Naive thymus-derived CD4-positive, alpha-beta T cell (primary cell): ENCODE data around the gene PAK6. TPM values are rescaled to one million over a fixed set of nuclear protein-coding genes. Genes with fewer than 3 reads are reported as not detected.

Source experiments
- ATAC-seq: fragments of 150-1000 bp; cut with Tn5 transposase; 2 replicates; pipeline ENCODE4 v1.10.0; 2021; ENCODE audit warnings: mild to moderate bottlenecking, moderate library complexity
- CTCF ChIA-PET: fragments of 350-600 bp; sonication (Branson Sonifier 250); formaldehyde crosslinking; loops from one replicate; lab custom pipeline; 2021; ENCODE audit warnings: antibody characterized with exemption; lab: Charles Lee
- POLR2A ChIA-PET: fragments of 350-600 bp; sonication (Branson Sonifier 250); formaldehyde crosslinking; loops from one replicate; lab custom pipeline; 2021; ENCODE audit warnings: antibody characterized with exemption, inconsistent platforms; lab: Charles Lee
- DNase-seq, 9 donors: peaks; one replicate each; pipeline versions ENCODE4 v3.0.0 to v3.0.0-alpha.2; 2020 to 2022; ENCODE audit warnings: mixed read lengths in 1 of 9
- H3K27ac ChIP-seq: one replicate; pipeline ENCODE4 v1.7.0; 2013; ENCODE audit warnings: mild to moderate bottlenecking, low read depth, low read length, moderate library complexity
- H3K27me3 ChIP-seq, 2 donors: one replicate each; pipeline ENCODE4 v1.7.0; 2013; ENCODE audit warnings: low read length in 2 of 2, mild to moderate bottlenecking in 2 of 2, moderate library complexity in 2 of 2; ENCODE audit not compliant: control insufficient read depth in 2 of 2, insufficient read depth in 2 of 2
- H3K36me3 ChIP-seq, 3 experiments: 1 replicate in 2 of 3; 2 replicates in 1 of 3; pipeline ENCODE4 v1.7.0; 2013; ENCODE audit warnings: low read length in 3 of 3, mild to moderate bottlenecking in 3 of 3, moderate library complexity in 1 of 3; ENCODE audit not compliant: insufficient read depth in 3 of 3, control insufficient read depth in 2 of 3
- H3K4me1 ChIP-seq, 2 donors: one replicate each; pipeline ENCODE4 v1.7.0; 2013; ENCODE audit warnings: low read length in 2 of 2, mild to moderate bottlenecking in 2 of 2, moderate library complexity in 1 of 2; ENCODE audit not compliant: control insufficient read depth in 2 of 2, insufficient read depth in 2 of 2
- H3K4me3 ChIP-seq: 2 replicates; pipeline ENCODE4 v1.7.0; 2013; ENCODE audit warnings: mild to moderate bottlenecking, low read length
- H3K9me3 ChIP-seq, 3 experiments: 1 replicate in 2 of 3; 2 replicates in 1 of 3; pipeline ENCODE4 v1.7.0; 2013; ENCODE audit warnings: low read length in 3 of 3; ENCODE audit not compliant: control insufficient read depth in 2 of 3
- H3K27ac Mint-ChIP-seq, 9 donors: one replicate each; pipeline ENCODE4 v1.8.0; 2020 to 2022; ENCODE audit warnings: mixed read lengths in 9 of 9, mild to moderate bottlenecking in 8 of 9, moderate library complexity in 5 of 9, inconsistent platforms in 2 of 9
- H3K27me3 Mint-ChIP-seq, 5 donors: one replicate each; pipeline ENCODE4 v1.8.0; 2021 to 2022; ENCODE audit warnings: mixed read lengths in 5 of 5, mild to moderate bottlenecking in 1 of 5
- H3K36me3 Mint-ChIP-seq, 5 donors: one replicate each; pipeline ENCODE4 v1.8.0; 2020 to 2022; ENCODE audit warnings: mixed read lengths in 5 of 5, mild to moderate bottlenecking in 3 of 5, inconsistent platforms in 1 of 5
- H3K4me1 Mint-ChIP-seq, 7 donors: one replicate each; pipeline ENCODE4 v1.8.0; 2020 to 2022; ENCODE audit warnings: mixed read lengths in 7 of 7, mild to moderate bottlenecking in 3 of 7, inconsistent platforms in 1 of 7
- H3K4me3 Mint-ChIP-seq, 10 donors: one replicate each; pipeline ENCODE4 v1.8.0; 2020 to 2022; ENCODE audit warnings: mild to moderate bottlenecking in 10 of 10, mixed read lengths in 10 of 10, moderate library complexity in 6 of 10, inconsistent platforms in 2 of 10
- H3K9me3 Mint-ChIP-seq, 11 donors: one replicate each; pipeline ENCODE4 v1.8.0; 2020 to 2022; ENCODE audit warnings: mixed read lengths in 11 of 11, mild to moderate bottlenecking in 4 of 11, inconsistent platforms in 1 of 11, moderate library complexity in 1 of 11
- intact Hi-C, 2 donors: fragments of 100-400 bp; cut with micrococcal nuclease; formaldehyde crosslinking; loops; one replicate each; pipeline ENCODE4 v1.15.1; 2023
- polyA plus RNA-seq, 2 donors: library from polyadenylated mRNA; unstranded; fragments of 300-500 nt; fragmentation: Illumina TruSeq; gene quantifications; one replicate each; pipeline ENCODE4 v1.2.3, GENCODE V29; 2021
- total RNA-seq, 6 experiments: library from RNA in 5 of 6; stranded (reverse) in 5 of 6; gene quantifications; 1 replicate in 5 of 6; 2 replicates in 1 of 6; pipeline ENCODE4 v1.2.3 and lab custom pipeline; 2021 to 2026

Gene PAK6
- total and polyA plus RNA-seq, 7 experiments from 2014 or later: 0.58 to 1.9 TPM; not detected in 5

DNA sequence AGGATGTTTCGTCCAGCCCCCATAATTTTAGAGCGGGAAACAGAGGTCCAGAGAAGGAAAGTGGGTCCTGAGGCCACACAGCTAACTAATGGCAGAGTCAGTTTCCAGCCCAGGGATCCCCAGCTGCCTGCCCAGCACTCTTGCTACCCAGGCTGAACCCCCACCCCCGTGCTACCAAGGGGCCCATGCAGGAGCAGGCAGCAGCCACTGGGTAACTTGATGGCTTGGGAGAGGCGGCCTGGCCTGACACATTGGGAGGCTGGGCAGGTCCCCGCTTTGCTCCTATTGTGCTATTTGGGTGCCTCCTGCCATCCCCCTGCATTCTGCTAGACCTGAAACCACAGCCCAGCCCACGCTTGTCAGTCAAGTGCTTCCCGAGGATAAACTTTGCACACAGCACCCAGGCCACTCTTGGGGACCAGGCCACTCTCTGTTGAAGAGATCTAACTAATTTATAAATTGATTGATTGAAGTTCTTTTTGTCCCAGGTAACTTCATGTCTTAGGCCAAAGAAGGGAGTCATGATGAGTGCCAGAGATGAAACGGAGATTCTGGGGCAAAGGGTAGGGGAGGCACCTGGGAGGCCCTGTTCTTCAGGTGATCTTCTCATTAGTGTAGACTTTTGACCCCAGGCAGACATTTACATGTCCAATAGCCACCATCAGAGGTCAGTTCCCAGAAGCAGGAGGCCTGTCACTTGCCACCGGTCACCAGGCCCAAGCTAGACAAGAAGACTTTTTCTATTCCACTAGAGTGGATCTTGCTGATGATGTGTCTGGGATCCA is 7.0 kb downstream of the PAK6 start:
- no peak overlapping the region for H3K4me3 Mint-ChIP-seq
- intact Hi-C loops: no loop called here
- CTCF ChIA-PET: no interaction called here
- Histone ChIP-seq H3K36me3 (no peaks in the 10 kb centered on the region), H3K4me3 (no peak overlapping the region), H3K27ac (no peak overlapping the region), H3K4me1 (no peaks in the 10 kb centered on the region), H3K27me3 (no peaks in the 10 kb centered on the region), H3K9me3 (no peaks in the 10 kb centered on the region)
- POLR2A ChIA-PET: no interaction called here
- no peak for DNase-seq
- no peak overlapping the region for H3K27ac Mint-ChIP-seq
- no peaks in the 10 kb centered on the region for H3K9me3 Mint-ChIP-seq
- no peak for ATAC-seq
- peaks cover 0 to 5% (median 0%) of the 10 kb centered on the region in 7 donors for H3K4me1 Mint-ChIP-seq
- peaks cover 0 to 18% (median 2%) of the 10 kb centered on the region in 5 donors for H3K27me3 Mint-ChIP-seq
- H3K36me3 Mint-ChIP-seq: no peaks in the 10 kb centered on the region

DNA sequence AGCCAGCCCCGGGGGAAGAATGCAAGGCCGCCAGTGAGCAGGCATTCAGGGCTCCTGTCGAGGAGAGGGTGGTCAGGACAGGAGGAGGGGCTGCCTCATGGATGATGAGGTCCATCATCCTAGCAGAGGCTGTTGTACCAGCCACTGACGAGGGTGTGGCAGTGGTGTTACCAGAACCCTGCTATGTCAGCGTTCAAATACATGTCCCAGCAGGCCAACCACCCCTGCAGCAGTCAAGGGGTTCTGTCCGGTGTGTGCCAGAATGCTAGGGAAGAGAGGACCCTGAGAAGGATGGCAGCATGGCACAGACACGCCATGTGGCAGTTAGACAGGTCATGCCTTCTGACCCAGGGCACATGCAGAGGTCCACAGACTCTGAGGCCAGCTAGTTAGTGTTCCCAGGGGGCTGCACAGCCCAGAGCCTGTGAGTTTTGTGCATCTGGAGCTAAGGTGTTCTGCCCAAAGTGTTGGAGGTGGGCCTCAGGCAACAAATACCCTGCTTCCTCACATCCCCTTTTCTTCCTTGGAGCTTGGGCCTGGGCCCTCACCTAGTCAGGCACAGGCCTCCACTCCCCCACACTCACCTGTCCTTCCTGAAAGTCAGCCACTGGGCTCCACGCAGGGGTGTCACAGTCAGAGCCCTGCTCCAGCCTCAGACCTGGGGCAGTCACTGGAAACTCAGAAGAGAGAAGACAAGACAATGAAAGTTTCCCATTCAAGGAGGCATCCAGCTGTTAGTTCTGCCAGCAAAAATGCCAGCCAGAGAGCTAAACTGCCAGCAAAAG is 7.8 kb downstream of the PAK6 start:
- Histone ChIP-seq H3K9me3 (no peaks in the 10 kb centered on the region), H3K4me3 (no peak overlapping the region), H3K4me1 (no peaks in the 10 kb centered on the region), H3K36me3 (no peaks in the 10 kb centered on the region), H3K27me3 (no peaks in the 10 kb centered on the region), H3K27ac (no peak overlapping the region)
- CTCF ChIA-PET: interaction anchor here (1.2 kb wide), 1 partner anchor 8 kb away, joined by 4 read pairs; the partner anchor contains the start of gene PAK6
- DNase-seq (no peak), ATAC-seq (no peak)
- Mint-ChIP-seq H3K27ac (peak overlapping the region in 1 of 9 donors; percentile 14), H3K27me3 (peaks cover 7 to 26% (median 11%) of the 10 kb centered on the region in 5 donors), H3K36me3 (no peaks in the 10 kb centered on the region), H3K4me3 (no peak overlapping the region), H3K4me1 (peaks cover 0 to 7% (median 3%) of the 10 kb centered on the region in 7 donors), H3K9me3 (no peaks in the 10 kb centered on the region)
- POLR2A ChIA-PET: no interaction called here
- intact Hi-C loops: no loop called here

DNA sequence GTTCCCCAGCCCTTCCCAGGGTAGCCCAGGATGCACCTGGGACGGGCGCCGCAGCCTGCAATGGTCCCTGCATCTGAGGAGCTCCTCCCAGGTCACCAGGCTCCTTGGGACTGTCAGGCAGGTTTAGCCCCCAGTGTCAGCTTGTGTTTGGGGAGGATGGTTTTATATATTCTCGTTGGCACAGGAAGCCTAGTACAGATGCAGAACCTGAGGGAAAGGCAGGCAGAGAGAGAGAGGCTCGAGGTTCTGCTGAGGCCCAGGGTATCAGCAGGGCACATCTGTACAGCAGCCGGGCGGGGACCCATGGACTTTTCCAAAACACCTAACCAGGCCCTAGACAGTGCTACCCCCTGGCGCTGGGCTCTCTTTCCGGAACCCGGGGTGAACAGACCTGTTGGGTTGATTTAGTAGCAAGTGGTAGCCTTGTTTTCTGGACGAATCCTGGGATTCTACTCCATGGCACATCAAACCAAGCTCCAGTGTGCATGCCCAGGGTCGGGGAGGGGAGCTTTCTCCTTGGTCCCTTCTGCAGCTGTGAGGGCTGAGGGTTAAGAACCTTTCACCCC is 8.6 kb downstream of the PAK6 start:
- CTCF ChIA-PET: interaction anchor here (1.2 kb wide), 1 partner anchor 9 kb away, joined by 4 read pairs; the partner anchor contains the start of gene PAK6
- peaks cover 9 to 30% (median 11%) of the 10 kb centered on the region in 5 donors for H3K27me3 Mint-ChIP-seq
- peaks cover 0 to 5% (median 3%) of the 10 kb centered on the region in 7 donors for H3K4me1 Mint-ChIP-seq
- no peak for DNase-seq
- H3K36me3 Mint-ChIP-seq: no peaks in the 10 kb centered on the region
- Histone ChIP-seq H3K4me1 (no peaks in the 10 kb centered on the region), H3K9me3 (no peaks in the 10 kb centered on the region), H3K4me3 (no peak overlapping the region), H3K36me3 (no peaks in the 10 kb centered on the region), H3K27ac (no peak overlapping the region), H3K27me3 (no peaks in the 10 kb centered on the region)
- H3K9me3 Mint-ChIP-seq: no peaks in the 10 kb centered on the region
- H3K4me3 Mint-ChIP-seq: no peak overlapping the region
- no peak overlapping the region for H3K27ac Mint-ChIP-seq
- intact Hi-C loops: no loop called here
- no peak for ATAC-seq
- POLR2A ChIA-PET: no interaction called here

DNA sequence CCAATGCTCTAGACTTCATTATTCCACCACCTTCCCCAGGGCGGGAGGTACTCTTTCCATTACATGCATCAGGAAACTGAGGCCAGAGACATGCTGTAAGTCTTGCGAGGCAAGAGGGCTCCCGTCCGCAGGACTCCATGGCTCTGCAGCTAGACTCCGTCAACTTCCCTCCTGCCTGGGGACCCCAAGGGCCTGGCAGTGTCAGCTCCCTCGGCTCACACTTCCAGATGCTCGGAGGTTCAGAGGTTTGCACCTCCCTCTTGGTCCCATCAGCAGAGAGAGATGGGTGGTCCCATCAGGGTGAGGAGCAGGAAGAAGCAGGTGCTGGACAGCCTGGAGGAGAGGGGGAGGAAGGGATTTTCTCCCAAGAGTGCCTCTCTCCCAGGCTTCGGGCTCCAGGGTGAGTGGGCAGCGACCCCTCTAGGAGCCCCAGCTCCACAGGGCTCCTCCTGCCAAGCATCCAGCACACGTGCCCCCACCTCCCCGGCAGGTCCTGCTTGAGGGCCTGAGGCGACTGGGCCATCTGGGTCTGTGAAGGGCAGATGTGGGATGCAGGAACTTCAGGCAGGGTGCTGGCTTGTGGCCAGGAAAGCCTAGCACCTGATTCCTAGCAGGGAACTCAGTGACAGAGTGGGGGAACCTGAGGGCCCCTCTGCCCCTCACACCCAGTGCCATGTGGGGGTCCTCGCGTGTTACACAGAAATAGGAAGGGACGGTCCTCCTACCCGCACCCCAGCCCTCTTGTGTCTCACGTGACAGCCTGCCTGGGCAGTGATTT is 9.3 kb downstream of the PAK6 start:
- H3K9me3 Mint-ChIP-seq: no peaks in the 10 kb centered on the region
- H3K36me3 Mint-ChIP-seq: no peaks in the 10 kb centered on the region
- no peak for DNase-seq
- peaks cover 0 to 8% (median 6%) of the 10 kb centered on the region in 7 donors for H3K4me1 Mint-ChIP-seq
- no peak overlapping the region for H3K4me3 Mint-ChIP-seq
- Histone ChIP-seq H3K4me3 (no peak overlapping the region), H3K27ac (no peak overlapping the region), H3K4me1 (no peaks in the 10 kb centered on the region), H3K9me3 (no peaks in the 10 kb centered on the region), H3K36me3 (no peaks in the 10 kb centered on the region), H3K27me3 (peaks cover 0 to 3% of the 10 kb centered on the region in 2 donors)
- intact Hi-C loops: no loop called here
- no peak for ATAC-seq
- POLR2A ChIA-PET: no interaction called here
- peaks cover 12 to 34% (median 16%) of the 10 kb centered on the region in 5 donors for H3K27me3 Mint-ChIP-seq
- CTCF ChIA-PET: no interaction called here
- no peak overlapping the region for H3K27ac Mint-ChIP-seq

DNA sequence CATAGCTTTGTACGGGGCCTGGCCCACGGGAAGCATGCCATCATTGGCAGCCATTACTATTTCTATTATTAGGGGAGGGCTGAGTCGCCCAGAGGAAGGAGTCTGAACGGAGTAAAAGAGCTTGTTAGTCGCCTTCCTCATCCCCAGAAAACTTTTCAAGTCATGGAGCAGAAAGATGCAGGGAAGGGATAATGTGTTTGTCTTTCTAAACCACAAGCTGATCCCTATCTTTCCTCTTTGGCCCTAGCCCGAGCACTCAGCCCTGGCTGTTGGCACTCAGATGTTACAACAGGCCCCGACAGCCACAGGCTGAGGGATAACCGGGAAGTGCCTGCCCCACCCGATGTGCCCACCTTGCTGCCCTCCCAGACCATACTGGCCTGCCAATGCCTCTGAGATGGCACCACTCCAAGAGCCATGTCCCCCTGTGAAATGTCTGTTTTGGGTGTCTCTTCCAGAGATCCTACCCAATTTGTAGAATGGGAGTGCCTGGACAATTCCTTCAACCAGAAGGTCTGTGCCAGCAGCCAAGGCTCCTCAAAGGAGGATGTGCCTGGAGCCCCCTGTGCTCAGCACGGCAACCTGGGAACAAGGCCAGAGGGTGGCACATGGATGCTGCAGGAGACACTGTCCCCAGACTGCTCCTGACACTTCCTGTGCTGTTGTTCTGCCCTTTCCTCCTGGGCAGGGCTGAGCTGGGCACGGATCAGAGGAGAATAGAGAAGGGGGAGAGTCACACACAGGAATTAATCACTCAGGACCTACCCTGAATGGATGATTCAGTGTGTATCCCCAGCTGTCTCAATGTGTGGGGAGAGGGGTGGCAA is 10.8 kb downstream of the PAK6 start:
- H3K4me1 Mint-ChIP-seq: peaks cover 4 to 17% (median 9%) of the 10 kb centered on the region in 7 donors
- no peaks in the 10 kb centered on the region for H3K36me3 Mint-ChIP-seq
- no peak overlapping the region for H3K4me3 Mint-ChIP-seq
- no peak overlapping the region for H3K4me3 ChIP-seq
- H3K27me3 Mint-ChIP-seq: peaks cover 25 to 49% (median 30%) of the 10 kb centered on the region in 5 donors
- no peaks in the 10 kb centered on the region for H3K36me3 ChIP-seq
- no peak overlapping the region for H3K27ac Mint-ChIP-seq
- ChIA-PET CTCF (interaction anchor here (1.3 kb wide), 1 partner anchor 33 kb away, joined by 3 read pairs; no protein-coding TSS in a partner anchor), POLR2A (no interaction called here)
- DNase-seq: no peak
- H3K9me3 ChIP-seq: no peaks in the 10 kb centered on the region
- intact Hi-C loops: no loop called here
- no peak overlapping the region for H3K27ac ChIP-seq
- H3K9me3 Mint-ChIP-seq: no peaks in the 10 kb centered on the region
- no peak for ATAC-seq
- peaks cover 0 to 3% of the 10 kb centered on the region in 2 donors for H3K27me3 ChIP-seq
- H3K4me1 ChIP-seq: no peaks in the 10 kb centered on the region
